BJ (cell line): ENCODE data around the gene PCDHB9. TPM values are rescaled to one million over a fixed set of nuclear protein-coding genes. Genes with fewer than 3 reads are reported as not detected.
A peak's percentile ranks its signal among the peaks of the same experiment; 100 is the strongest.
"Not testable (repeated sequence)": the region's sequence is repeated elsewhere in the genome, so short reads cannot be mapped to it uniquely, and the experiment has no call there.

ENCODE experiments used
- CTCF ChIA-PET: fragments of 350-600 bp; formaldehyde crosslinking; extraction: SDS; loops from one replicate; lab custom pipeline; 2021; ENCODE audit warnings: antibody characterized with exemption, inconsistent platforms; lab: Yijun Ruan, JAX
- POLR2A ChIA-PET: fragments of 300-600 bp; sonication (Branson Sonifier 250); formaldehyde crosslinking; extraction: SDS; loops from one replicate; lab custom pipeline; 2021; ENCODE audit warnings: antibody characterized with exemption; lab: Charles Lee
- DNase-seq: peaks from one replicate; pipeline ENCODE4 v3.0.0-alpha.2; 2011; ENCODE audit warnings: low read depth
- H3K27me3 ChIP-seq: 2 replicates; pipeline ENCODE4 v1.6.0; 2011; ENCODE audit warnings: low read length; ENCODE audit not compliant: control insufficient read depth, insufficient read depth
- H3K36me3 ChIP-seq: 2 replicates; pipeline ENCODE4 v1.5.1; 2011; ENCODE audit warnings: low read length; ENCODE audit not compliant: control insufficient read depth, insufficient read depth
- H3K4me3 ChIP-seq: 2 replicates; pipeline ENCODE4 v1.5.1; 2011; ENCODE audit warnings: low read depth, mild to moderate bottlenecking, control low read depth, low read length
- polyA plus RNA-seq: library from polyadenylated mRNA; depleted of rRNA; stranded (reverse); fragments of >200 nt; gene quantifications from 2 replicates; pipeline ENCODE4 v1.2.3, GENCODE V29; 2011
- TF ChIP-seq, protein P1 (sequence below): IDR thresholded peaks from 2 replicates; pipeline ENCODE4 v1.5.1; 2011; ENCODE audit warnings: low read depth, mild to moderate bottlenecking, control low read depth, inconsistent platforms, low read length, moderate library complexity; ENCODE audit not compliant: insufficient read depth

Gene PCDHB9
- polyA plus RNA-seq, 1 experiment, result 0.49 TPM

- H3K36me3 ChIP-seq, result no peaks in the 10 kb centered on the region
- CTCF ChIA-PET, result no interaction called here
- TF ChIP-seq, protein P1, sequence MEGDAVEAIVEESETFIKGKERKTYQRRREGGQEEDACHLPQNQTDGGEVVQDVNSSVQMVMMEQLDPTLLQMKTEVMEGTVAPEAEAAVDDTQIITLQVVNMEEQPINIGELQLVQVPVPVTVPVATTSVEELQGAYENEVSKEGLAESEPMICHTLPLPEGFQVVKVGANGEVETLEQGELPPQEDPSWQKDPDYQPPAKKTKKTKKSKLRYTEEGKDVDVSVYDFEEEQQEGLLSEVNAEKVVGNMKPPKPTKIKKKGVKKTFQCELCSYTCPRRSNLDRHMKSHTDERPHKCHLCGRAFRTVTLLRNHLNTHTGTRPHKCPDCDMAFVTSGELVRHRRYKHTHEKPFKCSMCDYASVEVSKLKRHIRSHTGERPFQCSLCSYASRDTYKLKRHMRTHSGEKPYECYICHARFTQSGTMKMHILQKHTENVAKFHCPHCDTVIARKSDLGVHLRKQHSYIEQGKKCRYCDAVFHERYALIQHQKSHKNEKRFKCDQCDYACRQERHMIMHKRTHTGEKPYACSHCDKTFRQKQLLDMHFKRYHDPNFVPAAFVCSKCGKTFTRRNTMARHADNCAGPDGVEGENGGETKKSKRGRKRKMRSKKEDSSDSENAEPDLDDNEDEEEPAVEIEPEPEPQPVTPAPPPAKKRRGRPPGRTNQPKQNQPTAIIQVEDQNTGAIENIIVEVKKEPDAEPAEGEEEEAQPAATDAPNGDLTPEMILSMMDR, result no peak
- no peak overlapping the region for H3K4me3 ChIP-seq
- no peak for DNase-seq
- no peaks in the 10 kb centered on the region for H3K27me3 ChIP-seq
- POLR2A ChIA-PET, result no interaction called here
Observed at GRCh38 chr5:141155540-141156374, 31.2 kb upstream of the PCDHB9 start.

DNA sequence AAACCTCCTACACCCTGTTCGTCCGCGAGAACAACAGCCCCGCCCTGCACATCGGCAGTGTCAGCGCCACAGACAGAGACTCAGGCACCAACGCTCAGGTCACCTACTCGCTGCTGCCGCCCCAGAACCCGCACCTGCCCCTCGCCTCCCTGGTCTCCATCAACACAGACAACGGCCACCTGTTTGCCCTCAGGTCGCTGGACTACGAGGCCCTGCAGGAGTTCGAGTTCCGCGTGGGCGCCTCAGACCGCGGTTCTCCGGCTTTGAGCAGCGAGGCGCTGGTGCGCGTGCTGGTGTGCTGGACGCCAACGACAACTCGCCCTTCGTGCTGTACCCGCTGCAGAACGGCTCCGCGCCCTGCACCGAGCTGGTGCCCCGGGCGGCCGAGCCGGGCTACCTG lies 29.6 kb upstream of the PCDHB9 start:
- H3K36me3 ChIP-seq, CTCF ChIA-PET, POLR2A ChIA-PET, H3K27me3 ChIP-seq, H3K4me3 ChIP-seq, DNase-seq: not testable (repeated sequence)

DNA sequence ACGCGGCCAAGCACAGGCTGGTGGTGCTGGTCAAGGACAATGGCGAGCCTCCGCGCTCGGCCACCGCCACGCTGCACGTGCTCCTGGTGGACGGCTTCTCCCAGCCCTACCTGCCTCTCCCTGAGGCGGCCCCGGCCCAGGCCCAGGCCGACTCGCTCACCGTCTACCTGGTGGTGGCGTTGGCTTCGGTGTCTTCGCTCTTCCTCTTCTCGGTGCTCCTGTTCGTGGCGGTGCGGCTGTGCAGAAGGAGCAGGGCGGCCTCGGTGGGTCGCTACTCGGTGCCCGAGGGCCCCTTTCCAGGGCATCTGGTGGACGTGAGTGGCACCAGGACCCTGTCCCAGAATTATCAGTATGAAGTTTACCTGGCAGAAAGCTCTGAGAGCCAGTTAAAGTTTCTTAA lies 29.1 kb upstream of the PCDHB9 start:
- H3K4me3 ChIP-seq, POLR2A ChIA-PET, CTCF ChIA-PET, H3K27me3 ChIP-seq, DNase-seq, H3K36me3 ChIP-seq: not testable (repeated sequence)

GRCh38 chr5:141172381-141173204 lies 14.4 kb upstream of the PCDHB9 start, which contains the start of gene PCDHB7:
Gene PCDHB7, plus strand, starts transcription at chr5:141172644. Its CDS starts 192 bp downstream, at chr5:141172836.
- H3K36me3 ChIP-seq, result no peaks in the 10 kb centered on the region
- CTCF ChIA-PET, result interaction anchor here (0.5 to 1.3 kb wide), 5 partner anchors 10 to 626 kb away, joined by 3 to 5 read pairs (median 4); partner anchors contain the start of genes PCDHB16 and PCDHB2
- H3K27me3 ChIP-seq, result no peaks in the 10 kb centered on the region
- DNase-seq, result no peak
- H3K4me3 ChIP-seq, result peak within 1 kb of the TSS; percentile 14; the same call in 1 of the 2 replicates
- TF ChIP-seq, protein P1, result peak; percentile 51; the same call in 1 of the 2 replicates
- POLR2A ChIA-PET, result no interaction called here

- H3K4me3 ChIP-seq, DNase-seq, H3K27me3 ChIP-seq, H3K36me3 ChIP-seq, POLR2A ChIA-PET, CTCF ChIA-PET: not testable (repeated sequence)
Observed at GRCh38 chr5:141174291-141175104, 12.5 kb upstream of the PCDHB9 start.

- CTCF ChIA-PET, result no interaction called here
Observed at GRCh38 chr5:141175933-141176332, 11.0 kb upstream of the PCDHB9 start.

DNA sequence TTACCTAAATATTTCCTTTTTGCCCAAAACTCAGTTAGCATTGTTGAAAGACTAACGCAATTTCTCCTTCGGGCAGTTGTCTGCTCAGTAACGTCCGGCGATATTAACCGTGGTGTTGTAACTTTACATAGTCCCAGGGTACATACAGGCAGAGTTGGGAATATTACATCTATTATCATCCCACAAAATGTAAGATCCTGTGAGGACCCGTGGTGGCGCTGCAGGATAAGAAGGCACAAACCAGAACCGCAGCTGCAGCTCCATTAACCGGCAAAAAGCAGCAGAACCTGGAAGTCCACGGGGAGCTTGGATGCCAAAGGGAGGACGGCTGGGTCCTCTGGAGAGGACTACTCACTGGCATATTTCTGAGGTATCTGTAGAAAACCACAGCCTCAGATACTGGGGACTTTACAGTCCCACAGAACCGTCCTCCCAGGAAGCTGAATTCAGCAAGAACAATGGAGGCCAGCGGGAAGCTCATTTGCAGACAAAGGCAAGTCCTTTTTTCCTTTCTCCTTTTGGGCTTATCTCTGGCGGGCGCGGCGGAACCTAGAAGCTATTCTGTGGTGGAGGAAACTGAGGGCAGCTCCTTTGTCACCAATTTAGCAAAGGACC lies 9.3 kb upstream of the PCDHB9 start, which contains the start of gene PCDHB8:
TSS of gene PCDHB8 (plus strand) at position 214 of the 615 bp plus-strand sequence. CDS start at position 459, 245 bp downstream.
- H3K36me3 ChIP-seq, H3K27me3 ChIP-seq, H3K4me3 ChIP-seq, POLR2A ChIA-PET, DNase-seq: not testable (repeated sequence)
- CTCF ChIA-PET, result interaction anchor here (0.7 to 1.1 kb wide), 4 partner anchors 8 to 383 kb away, joined by 3 to 4 read pairs (median 4); partner anchors contain the start of gene PCDHB10

More at GRCh38 chr5:141175933-141176332, 11.0 kb upstream of the PCDHB9 start:
- no peak for DNase-seq
- Histone ChIP-seq H3K36me3 (no peaks in the 10 kb centered on the region), H3K27me3 (no peaks in the 10 kb centered on the region), H3K4me3 (no peak overlapping the region)
- POLR2A ChIA-PET, result no interaction called here
- TF ChIP-seq, protein P1, result no peak

- DNase-seq, POLR2A ChIA-PET: not testable (repeated sequence)
Observed at GRCh38 chr5:141179371-141179770, 7.6 kb upstream of the PCDHB9 start.

More at GRCh38 chr5:141179371-141179770, 7.6 kb upstream of the PCDHB9 start:
- H3K27me3 ChIP-seq, H3K36me3 ChIP-seq, H3K4me3 ChIP-seq, CTCF ChIA-PET: not testable (repeated sequence)
